ENCODE measurements around the gene PHYKPL. TPM values are rescaled to one million over a fixed set of nuclear protein-coding genes. Genes with fewer than 3 reads are reported as not detected.

The PHYKPL gene
- total and polyA plus RNA-seq, 2 donors (not counting 1 experiment from before 2014, with no cell fraction given) = 263 to 313 TPM

DNA sequence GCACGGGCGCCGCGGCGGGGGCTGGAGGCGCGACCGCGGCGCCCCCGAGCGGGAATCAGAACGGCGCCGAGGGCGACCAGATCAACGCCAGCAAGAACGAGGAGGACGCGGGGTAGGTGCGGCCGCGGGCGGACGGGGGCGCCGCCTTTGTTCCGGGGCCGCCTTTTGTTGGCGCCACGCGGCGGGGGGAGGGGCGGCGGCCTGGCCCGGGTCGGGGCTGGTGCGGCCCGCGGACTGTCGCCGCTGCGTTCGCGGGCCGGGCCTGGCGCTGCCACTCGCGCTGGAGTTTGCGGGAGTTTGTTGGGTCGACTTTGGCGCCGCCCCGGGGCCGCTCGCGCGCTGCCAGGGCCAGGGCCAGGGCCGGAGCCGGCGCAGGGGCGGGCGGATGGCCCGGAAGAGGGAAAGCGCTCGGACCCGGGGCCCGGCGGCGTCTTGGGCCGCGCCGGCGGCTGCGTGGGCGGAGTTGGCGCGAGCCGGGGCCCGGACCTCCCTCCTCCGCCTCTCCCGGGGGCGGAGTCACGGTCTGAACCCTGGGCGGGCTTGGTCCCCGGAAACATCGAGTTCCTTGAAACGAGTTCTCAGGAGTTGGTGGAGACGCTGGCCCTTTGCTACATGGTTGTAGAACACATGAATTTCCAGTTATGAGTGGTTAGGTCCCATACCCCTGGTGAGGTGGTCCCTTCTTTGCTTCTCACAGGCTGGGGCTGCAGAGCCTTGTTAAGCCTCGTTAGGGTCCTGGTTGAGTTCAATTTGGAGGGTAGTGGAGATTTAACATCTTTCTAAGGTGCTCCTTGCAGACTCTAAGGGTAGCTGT is 27.5 kb downstream of the PHYKPL start:
- Mint-ChIP-seq H3K9me3 (ENCODE audit: insufficient read depth) (no peaks in the 10 kb centered on the region), H3K4me1 (peaks cover 30% of the 10 kb centered on the region), H3K27me3 (no peaks in the 10 kb centered on the region), H3K4me3 (peak overlapping the region; percentile 99), H3K27ac (peak overlapping the region; percentile 100)
- WGBS (ENCODE audit: insufficient coverage) = under 1% methylated on average over 89 of the region's 90 CpGs
- ChIA-PET POLR2A (interaction anchor here (1.1 to 2.1 kb wide), 5 partner anchors 9 to 1418 kb away, joined by 4 to 12 read pairs (median 4); partner anchors contain the start of genes HNRNPH1, NHP2 and PHYKPL), CTCF (interaction anchor here (1.0 to 1.4 kb wide), 4 partner anchors 10 to 30 kb away, joined by 3 to 7 read pairs (median 4); no protein-coding TSS in a partner anchor)
- no peaks in the 10 kb centered on the region for H3K27me3 ChIP-seq (replicated peaks in 1 of 4; ENCODE audit: control extremely low read depth in 1 of 4, control insufficient read depth in 3 of 4, insufficient read depth in 4 of 4, low read length in 3 of 4)
- TF ChIP-seq EZH2 (IDR thresholded peaks at IDR 0.05; ENCODE audit: borderline replicate concordance, insufficient read depth, low read depth, low read length, poor library complexity, severe bottlenecking) = no peak
- H2AFZ ChIP-seq (ENCODE audit: insufficient read depth, low read depth, low read length, poor library complexity, severe bottlenecking) = peak overlapping the region; percentile 97
- peaks cover 12 to 18% of the 10 kb centered on the region in 2 donors for H3K4me1 ChIP-seq (ENCODE audit: control insufficient read depth in 2 of 2, insufficient read depth in 2 of 2, low read length in 2 of 2)
- H3K9ac ChIP-seq (ENCODE audit: low read length) = peak overlapping the region; percentile 91
- intact Hi-C loops (cut with micrococcal nuclease) = loop anchor here (1.0 to 5.0 kb wide), 3 partner anchors 27 to 1867 kb away; partner anchors contain the start of genes PHYKPL and RNF130
- ATAC-seq (ENCODE audit: low read depth) = peak; percentile 58
- no peaks in the 10 kb centered on the region for H3K9me3 ChIP-seq (ENCODE audit: control extremely low read depth in 1 of 3, control insufficient read depth in 2 of 3, insufficient read depth in 1 of 3, low read length in 2 of 3)
- DNase-seq = peak; percentile 79
- peak overlapping the region; percentile 97 for H3K4me2 ChIP-seq (replicated peaks; ENCODE audit: low read depth, low read length, poor library complexity, severe bottlenecking)
- peaks cover 50% of the 10 kb centered on the region for H4K20me1 ChIP-seq (ENCODE audit: control insufficient read depth, insufficient read depth, low read length, poor library complexity, severe bottlenecking)
- H3K4me3 ChIP-seq (ENCODE audit: control extremely low read depth in 1 of 5, extremely low read depth in 1 of 5, insufficient read depth in 1 of 5, low read depth in 2 of 5, low read length in 4 of 5) = peak overlapping the region; percentile 54 to 94 (median 80)
- peaks cover 28% of the 10 kb centered on the region for H3K79me2 ChIP-seq (ENCODE audit: control insufficient read depth, insufficient read depth, low read length)
- H3K36me3 ChIP-seq (replicated peaks in 1 of 2; ENCODE audit: control extremely low read depth in 1 of 2, control insufficient read depth in 1 of 2, extremely low read depth in 1 of 2, insufficient read depth in 2 of 2, low read length in 1 of 2) = peaks cover 0 to 41% of the 10 kb centered on the region in 2 experiments
- peak overlapping the region; percentile 44 to 79 for H3K27ac ChIP-seq (ENCODE audit: low read length in 2 of 2)

DNA sequence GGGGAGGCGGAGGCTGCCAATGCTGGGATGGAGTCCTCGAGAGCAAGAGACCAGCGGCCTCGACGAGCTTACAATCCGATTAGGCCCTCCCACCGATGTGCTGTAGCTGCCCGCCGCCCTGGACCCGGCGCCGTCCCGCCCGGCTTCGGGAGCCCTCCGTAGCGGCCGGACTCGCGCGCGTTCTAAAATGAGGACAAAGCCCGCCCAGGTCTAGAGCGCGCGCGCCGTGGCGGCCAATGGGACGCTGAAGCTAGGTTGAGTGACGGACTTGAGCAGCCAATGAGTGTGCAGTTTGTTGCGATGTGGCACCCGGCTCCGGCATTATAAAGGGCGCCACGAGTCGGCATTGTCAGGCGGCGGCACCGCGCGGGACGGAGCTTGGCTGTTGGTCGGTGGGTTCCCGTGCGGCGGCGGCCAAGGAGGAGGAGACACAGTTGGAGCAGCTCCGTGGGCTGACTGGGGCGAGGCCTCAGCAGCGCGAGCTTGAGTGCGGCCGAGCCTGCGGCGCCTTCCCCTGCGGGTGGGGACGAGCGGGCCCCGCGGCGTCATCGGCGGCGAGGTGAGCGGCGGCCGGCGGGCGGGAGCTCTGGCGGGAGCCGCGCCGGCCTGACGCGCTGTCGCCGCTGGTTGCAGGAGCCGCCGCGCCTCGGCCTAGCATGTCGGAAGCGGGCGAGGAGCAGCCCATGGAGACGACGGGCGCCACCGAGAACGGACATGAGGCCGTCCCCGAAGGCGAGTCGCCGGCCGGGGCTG is 28.2 kb downstream of the PHYKPL start, which contains the start of gene HNRNPAB:
TSS of gene HNRNPAB (plus strand) at position 352 of the 753 bp plus-strand sequence. CDS start at position 657, 305 bp downstream.
- peaks cover 0 to 33% of the 10 kb centered on the region in 2 experiments for H3K36me3 ChIP-seq (replicated peaks in 1 of 2; ENCODE audit: control extremely low read depth in 1 of 2, control insufficient read depth in 1 of 2, extremely low read depth in 1 of 2, insufficient read depth in 2 of 2, low read length in 1 of 2)
- Mint-ChIP-seq H3K27me3 (no peaks in the 10 kb centered on the region), H3K4me3 (peak within 1 kb of the TSS; percentile 99), H3K27ac (peak within 1 kb of the TSS; percentile 100), H3K9me3 (ENCODE audit: insufficient read depth) (no peaks in the 10 kb centered on the region), H3K4me1 (peaks cover 30% of the 10 kb centered on the region)
- H3K4me2 ChIP-seq (replicated peaks; ENCODE audit: low read depth, low read length, poor library complexity, severe bottlenecking) = peak within 1 kb of the TSS; percentile 97
- intact Hi-C loops (cut with micrococcal nuclease) = loop anchor here (1.0 to 5.0 kb wide), 3 partner anchors 28 to 1868 kb away; partner anchors contain the start of genes PHYKPL and RNF130
- H4K20me1 ChIP-seq (ENCODE audit: control insufficient read depth, insufficient read depth, low read length, poor library complexity, severe bottlenecking) = peaks cover 43% of the 10 kb centered on the region
- H3K27ac ChIP-seq (ENCODE audit: low read length in 2 of 2) = peak within 1 kb of the TSS; percentile 55 to 79
- H3K9ac ChIP-seq (ENCODE audit: low read length) = peak within 1 kb of the TSS; percentile 91
- H3K27me3 ChIP-seq (replicated peaks in 1 of 4; ENCODE audit: control extremely low read depth in 1 of 4, control insufficient read depth in 3 of 4, insufficient read depth in 4 of 4, low read length in 3 of 4) = no peaks in the 10 kb centered on the region
- peaks cover 28% of the 10 kb centered on the region for H3K79me2 ChIP-seq (ENCODE audit: control insufficient read depth, insufficient read depth, low read length)
- H2AFZ ChIP-seq (ENCODE audit: insufficient read depth, low read depth, low read length, poor library complexity, severe bottlenecking) = peak within 1 kb of the TSS; percentile 97
- peaks cover 12 to 18% of the 10 kb centered on the region in 2 donors for H3K4me1 ChIP-seq (ENCODE audit: control insufficient read depth in 2 of 2, insufficient read depth in 2 of 2, low read length in 2 of 2)
- ATAC-seq (ENCODE audit: low read depth) (peak; percentile 80), DNase-seq (peak; percentile 99)
- no peaks in the 10 kb centered on the region for H3K9me3 ChIP-seq (ENCODE audit: control extremely low read depth in 1 of 3, control insufficient read depth in 2 of 3, insufficient read depth in 1 of 3, low read length in 2 of 3)
- peak within 1 kb of the TSS; percentile 60 to 94 (median 80) for H3K4me3 ChIP-seq (ENCODE audit: control extremely low read depth in 1 of 5, extremely low read depth in 1 of 5, insufficient read depth in 1 of 5, low read depth in 2 of 5, low read length in 4 of 5)
- ChIA-PET CTCF (interaction anchor here (1.0 to 1.2 kb wide), 3 partner anchors 10 to 367 kb away, joined by 3 to 7 read pairs (median 4); no protein-coding TSS in a partner anchor), POLR2A (interaction anchor here (0.6 to 2.1 kb wide), 7 partner anchors 10 to 1724 kb away, joined by 3 to 12 read pairs (median 4); partner anchors contain the start of genes HNRNPH1, NHP2 and PHYKPL)
- TF ChIP-seq, protein P1, sequence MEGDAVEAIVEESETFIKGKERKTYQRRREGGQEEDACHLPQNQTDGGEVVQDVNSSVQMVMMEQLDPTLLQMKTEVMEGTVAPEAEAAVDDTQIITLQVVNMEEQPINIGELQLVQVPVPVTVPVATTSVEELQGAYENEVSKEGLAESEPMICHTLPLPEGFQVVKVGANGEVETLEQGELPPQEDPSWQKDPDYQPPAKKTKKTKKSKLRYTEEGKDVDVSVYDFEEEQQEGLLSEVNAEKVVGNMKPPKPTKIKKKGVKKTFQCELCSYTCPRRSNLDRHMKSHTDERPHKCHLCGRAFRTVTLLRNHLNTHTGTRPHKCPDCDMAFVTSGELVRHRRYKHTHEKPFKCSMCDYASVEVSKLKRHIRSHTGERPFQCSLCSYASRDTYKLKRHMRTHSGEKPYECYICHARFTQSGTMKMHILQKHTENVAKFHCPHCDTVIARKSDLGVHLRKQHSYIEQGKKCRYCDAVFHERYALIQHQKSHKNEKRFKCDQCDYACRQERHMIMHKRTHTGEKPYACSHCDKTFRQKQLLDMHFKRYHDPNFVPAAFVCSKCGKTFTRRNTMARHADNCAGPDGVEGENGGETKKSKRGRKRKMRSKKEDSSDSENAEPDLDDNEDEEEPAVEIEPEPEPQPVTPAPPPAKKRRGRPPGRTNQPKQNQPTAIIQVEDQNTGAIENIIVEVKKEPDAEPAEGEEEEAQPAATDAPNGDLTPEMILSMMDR (IDR thresholded peaks at IDR 0.05) = no peak
- TF ChIP-seq EZH2 (IDR thresholded peaks at IDR 0.05; ENCODE audit: borderline replicate concordance, insufficient read depth, low read depth, low read length, poor library complexity, severe bottlenecking) = no peak
- under 1% methylated on average over 96 of the region's 96 CpGs for WGBS (ENCODE audit: insufficient coverage)

All from B cell (primary cell).